Astrocyte (in vitro differentiated cells and primary cell): ENCODE results near the gene PGS1. TPM values are rescaled to one million over a fixed set of nuclear protein-coding genes. Genes with fewer than 3 reads are reported as not detected.

ENCODE experiments used
- DNase-seq: peaks from one replicate; pipeline ENCODE4 v3.0.0-alpha.2; 2010; ENCODE audit warnings: low read depth
- FAIRE-seq: peaks from 2 replicates; lab custom pipeline; 2011; peaks lifted over from hg19 to GRCh38; lab: Jason Lieb, UNC
- H2AFZ ChIP-seq: 2 replicates; pipeline ENCODE4 v1.6.0; 2012; ENCODE audit warnings: low read depth, low read length, inconsistent platforms
- H3K27ac ChIP-seq: 2 replicates; pipeline ENCODE4 v1.5.1; 2011; ENCODE audit warnings: low read depth, low read length, inconsistent platforms
- H3K27me3 ChIP-seq: 2 replicates; pipeline ENCODE4 v1.6.0; 2011; ENCODE audit warnings: low read length, inconsistent platforms; ENCODE audit not compliant: insufficient read depth
- H3K36me3 ChIP-seq: 2 replicates; pipeline ENCODE4 v1.5.1; 2011; ENCODE audit warnings: low read length, inconsistent platforms; ENCODE audit not compliant: insufficient read depth
- H3K4me1 ChIP-seq: 2 replicates; pipeline ENCODE4 v1.5.1; 2011; ENCODE audit warnings: low read length, inconsistent platforms; ENCODE audit not compliant: insufficient read depth
- H3K4me2 ChIP-seq: 2 replicates; pipeline ENCODE4 v1.6.0; 2012; ENCODE audit warnings: low read length, inconsistent platforms
- H3K4me3 ChIP-seq: 2 replicates; pipeline ENCODE4 v1.5.1; 2011; ENCODE audit warnings: low read depth, mild to moderate bottlenecking, low read length, inconsistent platforms; ENCODE audit not compliant: insufficient read depth
- H3K79me2 ChIP-seq: 2 replicates; pipeline ENCODE4 v1.6.0; 2012; ENCODE audit warnings: mild to moderate bottlenecking, low read length, inconsistent platforms; ENCODE audit not compliant: insufficient read depth
- H3K9ac ChIP-seq: 2 replicates; pipeline ENCODE4 v1.6.0; 2012; ENCODE audit warnings: mild to moderate bottlenecking, low read length, inconsistent platforms
- H3K9me3 ChIP-seq: 2 replicates; pipeline ENCODE4 v1.5.1; 2012; ENCODE audit warnings: low read depth, mild to moderate bottlenecking, low read length, inconsistent platforms; ENCODE audit not compliant: insufficient read depth
- H4K20me1 ChIP-seq: 2 replicates; pipeline ENCODE4 v1.6.0; 2012; ENCODE audit warnings: low read length, inconsistent platforms; ENCODE audit not compliant: insufficient read depth
- H3K27ac Mint-ChIP-seq: one replicate; pipeline ENCODE4 v1.8.0; 2021; ENCODE audit warnings: mild to moderate bottlenecking, mixed read lengths; ENCODE audit not compliant: unreplicated experiment
- H3K27me3 Mint-ChIP-seq: one replicate; pipeline ENCODE4 v1.8.0; 2021; ENCODE audit warnings: low read depth, mixed read lengths; ENCODE audit not compliant: unreplicated experiment
- H3K36me3 Mint-ChIP-seq: one replicate; pipeline ENCODE4 v1.8.0; 2021; ENCODE audit warnings: low read depth, mixed read lengths; ENCODE audit not compliant: unreplicated experiment
- H3K4me1 Mint-ChIP-seq: one replicate; pipeline ENCODE4 v1.8.0; 2021; ENCODE audit warnings: low read depth, mixed read lengths; ENCODE audit not compliant: unreplicated experiment
- H3K4me3 Mint-ChIP-seq: one replicate; pipeline ENCODE4 v1.8.0; 2021; ENCODE audit warnings: mild to moderate bottlenecking, moderate library complexity, mixed read lengths; ENCODE audit not compliant: unreplicated experiment
- H3K9me3 Mint-ChIP-seq: one replicate; pipeline ENCODE4 v1.8.0; 2021; ENCODE audit warnings: mild to moderate bottlenecking, mixed read lengths; ENCODE audit not compliant: unreplicated experiment
- CTCF ChIP-seq: IDR thresholded peaks from 2 replicates; pipeline ENCODE4 v1.5.1; 2011; ENCODE audit warnings: low read depth, mild to moderate bottlenecking, inconsistent platforms, low read length, moderate library complexity; ENCODE audit not compliant: insufficient read depth
- EZH2 ChIP-seq: IDR thresholded peaks from 2 replicates; pipeline ENCODE4 v1.6.1; 2012; ENCODE audit warnings: mild to moderate bottlenecking, low read length, inconsistent platforms; ENCODE audit not compliant: insufficient read depth
- total RNA-seq: library from RNA; stranded (reverse); gene quantifications from 2 replicates; pipeline ENCODE4 v1.2.1, GENCODE V29; 2021

Gene PGS1
- total RNA-seq, 1 donor from 2014 or later: 32.0 TPM

DNA sequence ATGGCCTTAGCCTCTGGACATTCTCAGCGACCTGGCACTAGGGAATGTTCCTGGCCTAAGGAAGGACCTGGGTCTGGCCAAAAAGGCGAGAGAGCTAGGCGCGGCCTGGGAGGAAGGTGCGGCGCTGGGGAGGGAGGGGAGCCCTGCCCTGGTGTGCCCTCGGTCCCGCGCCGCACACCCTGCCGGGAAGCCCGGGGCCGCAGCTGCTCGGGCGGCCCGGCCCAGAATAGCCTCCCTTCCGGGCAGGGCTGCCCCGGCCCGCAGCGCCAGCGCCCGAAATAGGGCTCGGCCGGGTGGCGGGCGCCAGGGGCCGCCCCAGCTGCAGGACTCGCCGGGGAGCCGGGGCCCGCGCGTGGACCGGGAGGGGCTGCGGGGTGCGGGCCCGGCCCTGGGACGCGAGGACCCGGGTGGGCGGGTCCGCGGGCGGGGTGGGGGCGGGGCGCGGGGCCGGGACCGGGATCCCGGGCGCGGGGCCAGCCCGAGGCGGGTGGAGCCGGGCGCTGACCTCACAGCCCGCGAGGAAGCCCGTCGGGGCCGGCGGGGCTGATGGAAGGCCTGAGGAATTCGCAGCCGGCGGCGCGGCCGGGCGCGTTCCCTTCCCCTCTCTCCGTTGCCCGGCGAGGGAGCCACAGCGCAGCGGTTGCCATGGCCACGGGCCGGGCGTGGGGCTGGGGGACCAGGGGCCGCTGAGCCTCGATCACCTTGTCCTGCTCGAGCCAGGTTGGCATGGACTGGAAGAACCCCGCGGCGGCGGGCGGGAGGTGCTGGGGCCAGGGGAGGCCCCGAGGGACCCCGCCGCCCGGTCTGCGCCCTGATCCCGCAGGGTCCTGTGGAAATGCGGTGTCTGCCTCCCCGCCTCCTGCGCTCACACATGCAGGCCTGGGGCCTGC, 36.6 kb upstream of the PGS1 start:
- Histone ChIP-seq H3K27me3 (no peaks in the 10 kb centered on the region), H4K20me1 (no peaks in the 10 kb centered on the region), H3K9ac (peak overlapping the region; percentile 78), H2AFZ (peak overlapping the region; percentile 64), H3K4me3 (peak overlapping the region; percentile 30), H3K9me3 (no peaks in the 10 kb centered on the region), H3K4me1 (peaks cover 34% of the 10 kb centered on the region), H3K36me3 (no peaks in the 10 kb centered on the region), H3K4me2 (peak overlapping the region; percentile 83), H3K79me2 (no peaks in the 10 kb centered on the region), H3K27ac (peak overlapping the region; percentile 86)
- Mint-ChIP-seq H3K4me1 (peaks cover 18% of the 10 kb centered on the region), H3K36me3 (no peaks in the 10 kb centered on the region), H3K27me3 (peaks cover 8% of the 10 kb centered on the region), H3K9me3 (no peaks in the 10 kb centered on the region), H3K27ac (no peak overlapping the region), H3K4me3 (no peak overlapping the region)
- TF ChIP-seq CTCF (no peak), EZH2 (no peak)
- DNase-seq (peak; percentile 68), FAIRE-seq (no peak)

DNA sequence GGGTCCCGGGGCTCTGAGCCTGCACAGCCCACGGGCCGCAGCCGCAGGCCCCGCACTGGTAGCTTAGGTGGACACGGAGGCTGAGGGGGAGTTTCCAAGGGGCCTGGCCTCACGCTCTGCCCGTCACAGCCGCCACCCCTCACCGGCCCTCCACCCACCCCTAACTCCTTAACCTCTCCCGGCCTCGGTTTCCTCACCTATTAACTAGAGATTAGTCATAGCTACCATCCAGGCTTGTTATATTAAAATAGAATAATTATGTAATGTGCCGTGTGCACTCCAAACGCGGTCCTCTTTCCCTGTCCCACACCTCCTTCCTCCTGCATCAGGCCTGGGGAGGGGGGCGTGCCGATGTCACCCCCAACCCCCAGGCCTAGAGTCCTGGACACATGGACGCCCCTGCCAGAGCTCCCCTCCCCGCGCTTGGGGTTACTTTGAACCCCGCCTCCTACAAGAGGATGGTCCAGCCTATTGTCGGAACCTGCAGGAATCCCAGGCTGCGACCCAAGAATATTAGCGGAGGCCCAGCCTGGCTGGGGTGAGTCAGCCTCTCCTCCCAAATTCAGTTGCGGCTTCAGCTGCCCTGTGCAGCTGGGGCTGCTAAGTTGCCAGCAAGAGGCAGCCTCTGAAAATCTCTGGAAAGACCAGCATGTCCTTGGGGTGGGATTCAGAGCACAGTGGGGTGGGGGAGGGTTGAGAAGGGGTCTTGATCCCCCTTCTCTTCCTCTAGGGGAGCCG, 35.8 kb upstream of the PGS1 start:
- Histone ChIP-seq H3K4me3 (peak overlapping the region; percentile 30), H3K27ac (peak overlapping the region; percentile 86), H3K36me3 (no peaks in the 10 kb centered on the region), H3K9me3 (no peaks in the 10 kb centered on the region), H4K20me1 (no peaks in the 10 kb centered on the region), H3K9ac (peak overlapping the region; percentile 78), H2AFZ (peak overlapping the region; percentile 53), H3K4me2 (peak overlapping the region; percentile 83), H3K4me1 (peaks cover 28% of the 10 kb centered on the region), H3K79me2 (no peaks in the 10 kb centered on the region), H3K27me3 (no peaks in the 10 kb centered on the region)
- Mint-ChIP-seq H3K27me3 (peaks cover 10% of the 10 kb centered on the region), H3K36me3 (no peaks in the 10 kb centered on the region), H3K27ac (peak overlapping the region; percentile 96), H3K9me3 (peaks cover 1% of the 10 kb centered on the region), H3K4me1 (peaks cover 13% of the 10 kb centered on the region), H3K4me3 (peak overlapping the region; percentile 27)
- TF ChIP-seq EZH2 (no peak), CTCF (no peak)
- FAIRE-seq (no peak), DNase-seq (peak; percentile 93)
